NCI-H128 (cell line): ENCODE results near the gene S100A4.
A peak's percentile ranks its signal among the peaks of the same experiment; 100 is the strongest.
"Not testable (repeated sequence)": the region's sequence is repeated elsewhere in the genome, so short reads cannot be mapped to it uniquely, and the experiment has no call there.

ENCODE experiments used
- DNase-seq: peaks from one replicate; lab custom pipeline; 2025; ENCODE audit not compliant: unreplicated experiment; lab: John Stamatoyannopoulos, UW

Gene S100A4

GRCh38 chr1:153545067-153546055 is at the start of gene S100A4:
TSS of gene S100A4 (minus strand) at chr1:153545806. CDS start at chr1:153544794, 1,012 bp downstream.
- peak; percentile 89 for DNase-seq

DNA sequence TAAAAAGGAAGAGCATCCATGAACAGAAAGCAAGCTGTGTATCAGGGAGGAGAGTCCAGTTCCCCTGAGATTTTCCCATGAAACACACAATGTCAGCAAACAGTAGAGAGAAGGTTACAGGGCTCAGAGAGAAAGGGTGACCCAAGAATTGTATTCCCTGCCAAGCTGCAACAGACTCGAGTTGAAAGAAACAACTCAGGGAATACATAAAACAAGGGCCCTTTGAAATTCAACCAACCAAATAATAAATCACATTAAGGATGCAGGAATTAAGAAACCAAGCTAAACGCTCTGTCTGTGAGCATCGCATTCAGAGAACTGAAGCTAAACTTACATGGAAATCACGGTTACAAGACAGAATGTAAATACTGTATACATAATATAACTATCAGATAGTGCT is 47.1 kb upstream of the S100A4 start:
- DNase-seq = no peak

DNA sequence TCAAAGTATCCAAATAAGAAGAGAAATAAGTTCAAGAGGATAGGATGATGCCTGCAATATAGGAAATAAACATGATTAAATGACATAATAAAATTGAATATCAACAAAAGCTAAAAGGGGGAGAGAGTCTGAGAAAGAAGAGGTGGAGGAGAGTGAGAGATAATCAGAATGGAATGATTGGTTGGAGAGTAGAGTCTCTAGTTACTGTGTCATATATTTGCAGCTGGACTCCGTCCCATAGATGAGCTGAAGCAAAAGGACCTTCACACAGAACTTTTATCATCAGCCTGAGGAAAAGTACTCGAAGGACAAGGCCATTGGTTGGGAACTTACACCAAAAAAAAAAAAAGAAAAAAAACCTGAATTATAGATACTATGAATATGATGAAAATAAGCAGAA is 42.9 kb upstream of the S100A4 start:
- DNase-seq = no peak

- DNase-seq = not testable (repeated sequence)
Observed at GRCh38 chr1:153588033-153588432, 42.4 kb upstream of the S100A4 start.

DNA sequence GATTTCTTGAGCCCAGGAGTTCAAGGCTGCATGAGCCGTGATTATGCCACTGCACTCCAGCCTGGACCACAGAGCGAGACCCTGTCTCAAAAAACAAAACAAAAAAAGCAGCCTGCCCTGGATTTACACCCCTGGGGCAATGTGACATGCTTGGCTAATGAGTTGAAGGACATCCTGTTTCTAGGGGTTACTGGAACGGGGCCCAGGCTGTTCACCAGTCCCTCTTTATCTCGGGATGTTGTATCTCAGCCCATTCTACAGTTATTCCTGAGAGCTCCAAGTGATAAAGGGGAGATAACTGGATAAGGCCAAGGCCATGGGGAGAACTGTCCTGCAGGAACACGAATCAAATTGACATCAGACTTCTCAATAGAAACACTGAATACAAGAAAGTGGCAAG is 41.7 kb upstream of the S100A4 start:
- no peak for DNase-seq

GRCh38 chr1:153586347-153586746 is 40.7 kb upstream of the S100A4 start:
- no peak for DNase-seq

DNA sequence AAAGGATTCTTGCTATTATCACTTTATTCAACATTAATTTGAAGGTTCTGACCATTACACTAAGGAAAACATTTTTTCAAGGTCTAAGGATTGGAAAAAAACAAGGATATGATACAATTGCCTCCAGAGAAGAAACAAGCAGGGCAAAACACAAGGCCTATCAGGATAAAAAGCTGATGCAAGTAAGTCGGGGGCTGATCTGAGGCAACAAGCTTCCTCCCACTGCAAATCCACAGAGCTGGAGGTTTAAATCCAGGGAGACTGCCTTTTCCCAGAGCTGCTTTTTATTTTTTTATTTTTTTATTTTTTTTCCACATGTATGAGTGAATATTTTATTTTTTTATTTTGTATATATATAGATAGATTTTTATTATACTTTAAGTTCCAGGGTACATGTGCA is 39.4 kb upstream of the S100A4 start:
- DNase-seq = no peak

DNA sequence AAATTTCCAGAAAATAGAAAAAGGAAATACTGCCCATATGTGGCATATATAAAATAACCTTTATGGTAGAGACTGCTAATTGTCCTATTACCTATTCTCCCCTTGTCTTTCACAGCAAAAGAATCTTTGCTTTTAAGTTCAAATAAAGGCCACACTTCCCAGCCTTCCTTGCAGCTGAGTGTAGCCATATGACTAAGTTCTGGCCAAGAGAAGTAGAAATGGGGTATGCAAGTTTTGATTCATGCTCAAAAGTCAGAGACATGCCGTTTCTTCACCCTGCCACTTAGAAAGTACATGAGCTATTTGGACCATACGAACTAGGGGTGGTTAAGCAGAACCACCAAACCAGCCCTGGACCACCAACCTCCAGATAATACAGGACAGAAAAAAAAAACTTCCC is 38.4 kb upstream of the S100A4 start:
- no peak for DNase-seq

DNA sequence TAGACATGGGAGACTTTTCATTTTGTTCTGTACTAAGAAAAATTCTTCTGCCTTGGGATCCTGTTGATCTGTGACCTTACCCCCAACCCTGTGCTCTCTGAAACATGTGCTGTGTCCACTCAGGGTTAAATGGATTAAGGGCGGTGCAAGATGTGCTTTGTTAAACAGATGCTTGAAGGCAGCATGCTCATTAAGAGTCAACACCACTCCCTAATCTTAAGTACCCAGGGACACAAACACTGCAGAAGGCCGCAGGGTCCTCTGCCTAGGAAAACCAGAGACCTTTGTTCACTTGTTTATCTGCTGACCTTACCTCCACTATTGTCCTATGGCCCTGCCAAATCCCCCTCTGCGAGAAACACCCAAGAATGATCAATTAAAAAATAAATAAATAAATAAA is 37.9 kb upstream of the S100A4 start:
- not testable (repeated sequence) for DNase-seq

DNA sequence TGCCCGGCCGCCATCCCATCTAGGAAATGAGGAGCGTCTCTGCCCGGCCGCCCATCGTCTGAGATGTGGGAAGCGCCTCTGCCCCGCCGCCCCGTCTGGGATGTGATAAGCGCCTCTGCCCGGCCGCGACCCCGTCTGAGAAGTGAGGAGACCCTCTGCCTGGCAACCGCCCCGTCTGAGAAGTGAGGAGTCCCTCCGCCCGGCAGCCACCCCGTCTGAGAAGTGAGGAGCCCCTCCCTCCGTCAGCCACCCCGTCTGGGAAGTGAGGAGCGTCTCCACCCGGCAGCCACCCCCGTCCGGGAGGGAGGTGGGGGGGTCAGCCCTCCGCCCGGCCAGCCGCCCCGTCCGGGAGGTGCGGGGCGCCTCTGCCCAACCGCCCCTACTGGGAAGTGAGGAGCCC is 37.2 kb upstream of the S100A4 start:
- DNase-seq = not testable (repeated sequence)

- DNase-seq = no peak
Observed at GRCh38 chr1:153578936-153579335, 33.3 kb upstream of the S100A4 start.

- no peak for DNase-seq
Observed at GRCh38 chr1:153578490-153578889, 32.9 kb upstream of the S100A4 start.

DNA sequence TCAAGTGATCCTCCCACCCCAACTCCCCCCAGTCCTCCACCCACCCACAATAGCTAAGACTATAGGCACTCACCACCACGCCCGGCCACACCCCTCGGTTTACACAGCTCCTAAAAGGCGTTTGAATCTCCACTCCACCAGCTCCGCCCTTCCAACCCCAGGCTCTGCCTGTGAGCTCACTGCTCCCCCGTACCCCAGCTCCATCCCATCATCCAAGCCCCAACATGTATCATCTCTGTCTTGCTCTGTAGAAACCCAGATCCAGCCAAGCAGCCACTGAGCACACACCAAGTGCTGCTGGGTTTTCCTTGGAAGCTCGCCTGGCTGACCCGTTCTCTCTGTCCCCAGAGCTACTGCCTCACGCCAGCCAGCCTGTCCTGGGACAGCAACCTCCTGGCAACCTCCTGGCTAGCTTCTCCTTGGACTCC is 32.0 kb upstream of the S100A4 start:
- DNase-seq = no peak

DNA sequence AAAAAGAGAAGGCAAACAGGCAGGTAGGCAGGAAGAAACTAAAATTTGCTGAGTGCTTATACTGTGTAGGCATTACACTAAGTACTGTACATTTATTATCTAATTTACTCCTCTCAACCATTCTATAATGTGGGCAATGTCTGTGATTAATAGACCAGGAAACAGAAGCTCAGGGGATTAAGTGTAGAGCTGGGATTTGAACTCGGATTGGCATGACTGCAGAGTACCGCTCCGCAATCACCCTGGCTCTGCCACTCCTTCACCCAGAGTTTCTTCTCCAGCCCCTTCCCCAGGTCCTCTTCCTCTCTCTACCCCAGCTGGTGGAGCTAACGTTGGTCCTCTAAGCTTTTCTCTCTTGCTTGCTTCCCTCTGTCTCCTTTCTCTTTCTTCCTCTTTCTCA is 31.5 kb upstream of the S100A4 start:
- DNase-seq = no peak

DNA sequence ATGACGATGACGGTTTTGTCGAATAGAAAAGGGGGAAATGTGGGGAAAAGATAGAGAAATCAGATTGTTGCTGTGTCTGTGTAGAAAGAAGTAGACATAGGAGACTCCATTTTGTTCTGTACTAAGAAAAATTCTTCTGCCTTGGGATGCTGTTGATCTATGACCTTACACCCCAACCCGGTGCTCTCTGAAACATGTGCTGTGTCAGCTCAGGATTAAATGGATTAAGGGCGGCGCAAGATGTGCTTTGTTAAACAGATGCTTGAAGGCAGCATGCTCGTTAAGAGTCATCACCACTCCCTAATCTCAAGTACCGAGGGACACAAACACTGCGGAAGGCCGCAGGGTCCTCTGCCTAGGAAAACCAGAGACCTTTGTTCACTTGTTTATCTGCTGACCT is 29.9 kb upstream of the S100A4 start:
- not testable (repeated sequence) for DNase-seq

GRCh38 chr1:153575081-153575491 is 29.5 kb upstream of the S100A4 start:
- DNase-seq = not testable (repeated sequence)

- DNase-seq = no peak
Observed at GRCh38 chr1:153573351-153573750, 27.7 kb upstream of the S100A4 start.

GRCh38 chr1:153572569-153573015 is 27.0 kb upstream of the S100A4 start:
- DNase-seq = peak; percentile 46

DNA sequence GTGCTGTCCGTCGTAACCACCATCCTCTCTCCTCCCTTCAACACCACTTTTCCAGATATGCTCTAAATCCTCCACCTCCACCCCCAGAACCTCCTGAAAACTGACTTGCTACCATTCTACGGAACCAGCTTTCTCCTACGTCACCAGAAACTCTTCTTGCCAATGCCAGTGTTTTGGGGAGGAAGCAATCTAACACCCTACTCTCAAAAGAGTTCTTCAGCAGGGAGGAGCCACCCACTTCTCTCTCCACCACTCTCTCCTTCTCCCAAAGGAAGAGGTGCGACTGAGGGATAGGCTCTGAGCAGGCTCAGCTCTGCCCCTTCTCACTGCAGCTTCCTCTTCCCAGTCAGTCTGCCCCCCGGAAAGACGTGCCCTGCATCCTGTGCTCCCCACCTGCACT is 26.1 kb upstream of the S100A4 start:
- no peak for DNase-seq

DNA sequence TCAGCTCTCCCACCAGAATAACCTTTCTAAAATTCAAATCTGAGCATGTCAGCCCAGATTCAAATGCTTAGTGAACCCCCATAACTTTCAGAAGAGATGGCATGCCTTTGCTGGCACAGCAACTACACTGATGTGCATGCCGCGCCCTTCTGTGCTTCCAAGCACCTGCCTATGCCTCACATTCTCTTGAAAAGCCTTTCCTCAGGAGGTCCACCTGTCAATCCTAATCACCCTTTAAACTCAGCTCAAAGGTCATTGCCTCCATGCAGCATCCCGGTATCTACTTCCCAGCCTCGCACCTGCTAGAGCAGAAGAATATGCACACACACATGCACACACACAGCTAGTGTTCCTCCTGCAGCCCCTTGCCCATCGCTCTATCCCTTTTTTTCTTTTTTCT is 25.3 kb upstream of the S100A4 start:
- DNase-seq = no peak

DNA sequence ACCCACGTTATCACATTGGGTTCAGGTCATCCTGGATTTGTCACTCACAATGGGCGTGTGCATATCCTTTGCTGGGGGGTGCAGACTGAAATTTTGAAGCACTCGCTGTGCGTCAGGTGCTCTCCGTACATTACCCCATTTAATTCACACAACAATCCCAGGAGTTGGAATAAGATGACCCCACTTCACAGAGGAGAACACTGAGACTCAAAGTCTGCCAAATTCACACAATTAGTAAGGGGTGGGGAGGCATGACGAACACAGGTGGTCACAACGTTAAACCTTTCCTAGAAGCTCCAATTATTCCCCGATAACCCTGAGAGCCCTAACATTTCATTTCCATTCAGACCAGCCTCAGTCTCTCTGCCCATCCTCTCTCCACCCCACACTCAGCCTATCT is 23.9 kb upstream of the S100A4 start:
- no peak for DNase-seq

DNA sequence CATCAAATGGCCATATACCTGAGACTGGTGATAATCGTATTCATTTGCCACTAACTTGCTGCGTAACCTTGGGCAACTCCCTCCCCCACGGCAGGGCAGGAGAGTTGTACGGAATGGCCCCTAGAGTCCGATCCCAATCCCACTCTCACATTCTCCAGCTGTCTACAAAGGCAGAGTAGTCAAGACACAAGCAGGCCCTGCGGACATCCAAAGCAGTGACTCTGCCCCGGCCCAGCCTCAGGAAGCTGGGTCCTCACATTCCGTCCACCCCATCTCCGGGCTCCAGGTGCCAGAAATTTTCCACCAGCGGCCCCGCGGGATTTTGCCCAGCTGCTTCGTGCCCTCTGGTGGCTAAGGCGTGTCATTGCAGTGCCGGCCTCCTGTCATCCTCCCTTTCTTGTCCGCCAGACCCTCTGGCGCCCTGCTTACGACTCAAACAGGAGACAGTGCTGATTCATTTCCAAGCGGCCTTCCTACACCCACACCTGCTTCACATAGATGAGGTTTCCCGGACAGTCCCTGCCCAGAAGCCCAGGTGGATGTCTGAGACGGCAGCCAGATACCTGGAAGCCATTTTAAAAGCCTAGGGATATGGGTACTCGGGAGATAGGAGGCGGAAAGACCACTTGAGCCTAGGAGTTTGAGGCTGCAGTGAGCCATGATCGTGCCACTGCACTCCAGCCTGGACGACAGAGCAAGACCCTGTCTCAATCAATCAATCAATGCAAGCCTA is 22.9 kb upstream of the S100A4 start:
- DNase-seq = peak; percentile 85
